Endodermal cell (in vitro differentiated cells): Measurements from ENCODE around the gene RAD51D. TPM values are rescaled to one million over a fixed set of nuclear protein-coding genes. Genes with fewer than 3 reads are reported as not detected.
A peak's percentile ranks its signal among the peaks of the same experiment; 100 is the strongest.

ENCODE experiments used
- DNase-seq: peaks from one replicate; pipeline ENCODE4 v3.0.0-alpha.2; 2017
- H3K27ac ChIP-seq: 2 replicates; pipeline ENCODE4 v1.5.1; 2013; ENCODE audit warnings: mild to moderate bottlenecking, low read depth, low read length, moderate library complexity
- H3K27me3 ChIP-seq: 2 replicates; pipeline ENCODE4 v1.6.1; 2013; ENCODE audit warnings: mild to moderate bottlenecking, low read length, moderate library complexity; ENCODE audit not compliant: insufficient read depth, control insufficient read depth, poor library complexity, severe bottlenecking
- H3K36me3 ChIP-seq: 2 replicates; pipeline ENCODE4 v1.7.0; 2013; ENCODE audit warnings: mild to moderate bottlenecking, low read length, moderate library complexity; ENCODE audit not compliant: control insufficient read depth, insufficient read depth
- H3K4me1 ChIP-seq: one replicate; pipeline ENCODE4 v1.7.0; 2013; ENCODE audit warnings: low read length; ENCODE audit not compliant: control insufficient read depth, insufficient read depth
- H3K4me3 ChIP-seq: 2 replicates; pipeline ENCODE4 v1.5.1; 2013; ENCODE audit warnings: mild to moderate bottlenecking, low read length, moderate library complexity
- H3K9ac ChIP-seq: 2 replicates; pipeline ENCODE4 v1.6.1; 2013; ENCODE audit warnings: mild to moderate bottlenecking, low read length, moderate library complexity; ENCODE audit not compliant: poor library complexity, severe bottlenecking; ENCODE audit errors: extremely low read depth
- H3K9me3 ChIP-seq: 2 replicates; pipeline ENCODE4 v1.6.1; 2013; ENCODE audit warnings: mild to moderate bottlenecking, low read length, moderate library complexity; ENCODE audit not compliant: control insufficient read depth
- H3K27ac Mint-ChIP-seq: 2 replicates; pipeline ENCODE4 v1.8.0; 2020; ENCODE audit warnings: mixed read lengths
- H3K27me3 Mint-ChIP-seq: 2 replicates; pipeline ENCODE4 v1.8.0; 2021; ENCODE audit warnings: mild to moderate bottlenecking, mixed read lengths; ENCODE audit not compliant: insufficient read depth
- H3K36me3 Mint-ChIP-seq: 2 replicates; pipeline ENCODE4 v1.8.0; 2020; ENCODE audit warnings: low read depth, mixed read lengths
- H3K4me1 Mint-ChIP-seq: 2 replicates; pipeline ENCODE4 v1.8.0; 2020; ENCODE audit warnings: mixed read lengths
- H3K4me3 Mint-ChIP-seq: 2 replicates; pipeline ENCODE4 v1.8.0; 2020; ENCODE audit warnings: mild to moderate bottlenecking, moderate library complexity, mixed read lengths
- H3K9me3 Mint-ChIP-seq: 2 replicates; pipeline ENCODE4 v1.8.0; 2020; ENCODE audit warnings: mild to moderate bottlenecking, mixed read lengths
- CTCF ChIP-seq: fragments of 200-600 bp; sonication (generic); conservative IDR thresholded peaks from 2 replicates; pipeline ENCODE4 v1.5.0; 2021; ENCODE audit warnings: antibody characterized with exemption, mild to moderate bottlenecking
- WGBS, 2 experiments: methylation state at CpG; one replicate each; pipeline versions ENCODE4 v1.1.5 to v1.1.7; 2013; ENCODE audit warnings: missing lambda C conversion rate in 2 of 2, mixed read lengths in 1 of 2; ENCODE audit not compliant: insufficient coverage in 1 of 2, insufficient read length in 1 of 2; 5-methylcytosine and 5-hydroxymethylcytosine counted together
- total RNA-seq, 2 donors: library from RNA; stranded (reverse); fragmentation: NEBNext Ultra II Directional in 1 of 2; extraction: Animal tissue kit (Norgen Biotek cat#: 25700) in 1 of 2; gene quantifications; 2 replicates in 1 of 2; 3 replicates in 1 of 2; pipeline ENCODE4 v1.2.1, GENCODE V29; 2021

The RAD51D gene
- total RNA-seq, 2 donors from 2014 or later: 24.8 to 26.0 TPM

GRCh38 chr17:35087731-35088355, 31.8 kb downstream of the RAD51D start:
- no peaks in the 10 kb centered on the region for H3K27me3 ChIP-seq
- TF ChIP-seq CTCF: no peak
- Mint-ChIP-seq H3K9me3 (no peaks in the 10 kb centered on the region), H3K27me3 (no peaks in the 10 kb centered on the region), H3K36me3 (peaks cover 2% of the 10 kb centered on the region), H3K4me3 (peak overlapping the region; percentile 88), H3K4me1 (peaks cover 44% of the 10 kb centered on the region), H3K27ac (peak overlapping the region; percentile 94)
- H3K9ac ChIP-seq: peak overlapping the region; percentile 54
- H3K4me3 ChIP-seq: peak overlapping the region; percentile 88
- 47 to 61% methylated on average over 5 to 8 of the region's 9 CpGs for WGBS, 2 experiments
- H3K4me1 ChIP-seq: peaks cover 5% of the 10 kb centered on the region
- no peaks in the 10 kb centered on the region for H3K9me3 ChIP-seq
- DNase-seq: peak; percentile 62
- no peak overlapping the region for H3K27ac ChIP-seq
- H3K36me3 ChIP-seq: no peaks in the 10 kb centered on the region

- H3K36me3 Mint-ChIP-seq: peaks cover 2% of the 10 kb centered on the region
- H3K27ac ChIP-seq: no peak overlapping the region
- no peaks in the 10 kb centered on the region for H3K9me3 ChIP-seq
- peak overlapping the region; percentile 88 for H3K4me3 Mint-ChIP-seq
- H3K36me3 ChIP-seq: no peaks in the 10 kb centered on the region
- no peaks in the 10 kb centered on the region for H3K9me3 Mint-ChIP-seq
- H3K9ac ChIP-seq: no peak overlapping the region
- H3K27me3 ChIP-seq: no peaks in the 10 kb centered on the region
- TF ChIP-seq CTCF: no peak
- H3K27ac Mint-ChIP-seq: no peak overlapping the region
- peak overlapping the region; percentile 88 for H3K4me3 ChIP-seq
- no peaks in the 10 kb centered on the region for H3K27me3 Mint-ChIP-seq
- 85% methylated on average over 5 to 8 of the region's 8 CpGs for WGBS, 2 experiments
- peaks cover 5% of the 10 kb centered on the region for H3K4me1 ChIP-seq
- no peak for DNase-seq
- peaks cover 48% of the 10 kb centered on the region for H3K4me1 Mint-ChIP-seq
Observed at GRCh38 chr17:35086931-35087573, 32.6 kb downstream of the RAD51D start.

DNA sequence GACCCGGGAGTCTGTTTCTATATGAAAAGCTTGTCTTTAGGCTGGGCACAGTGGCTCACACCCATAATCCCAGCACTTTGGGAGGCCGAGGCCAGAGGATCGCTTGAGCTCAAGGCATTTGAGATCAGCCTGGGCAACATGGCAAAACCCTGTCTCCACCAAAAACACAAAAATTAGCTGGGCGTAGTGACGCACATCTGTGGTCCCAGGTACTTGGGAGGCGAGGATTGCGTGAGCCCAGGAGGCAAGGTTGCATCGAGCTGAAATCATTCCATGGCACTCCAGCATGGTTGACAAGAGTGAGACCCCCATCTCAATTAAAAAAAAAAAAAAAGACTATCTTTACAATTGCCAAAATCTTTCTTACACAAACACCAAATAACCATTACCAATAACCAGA, 33.5 kb downstream of the RAD51D start:
- Mint-ChIP-seq H3K4me3 (no peak overlapping the region), H3K36me3 (peaks cover 2% of the 10 kb centered on the region), H3K4me1 (peaks cover 51% of the 10 kb centered on the region), H3K27ac (peak overlapping the region; percentile 48), H3K9me3 (no peaks in the 10 kb centered on the region), H3K27me3 (no peaks in the 10 kb centered on the region)
- peaks cover 5% of the 10 kb centered on the region for H3K4me1 ChIP-seq
- H3K27ac ChIP-seq: no peak overlapping the region
- no peaks in the 10 kb centered on the region for H3K9me3 ChIP-seq
- H3K27me3 ChIP-seq: no peaks in the 10 kb centered on the region
- no peaks in the 10 kb centered on the region for H3K36me3 ChIP-seq
- no peak overlapping the region for H3K9ac ChIP-seq
- DNase-seq: no peak
- no peak overlapping the region for H3K4me3 ChIP-seq
- no peak for TF ChIP-seq CTCF
- 93 to 96% methylated on average over 5 to 8 of the region's 8 CpGs for WGBS, 2 experiments
